Right renal cortex interstitium (tissue), 3 donors: ENCODE data around the gene BORCS5. TPM values are rescaled to one million over a fixed set of nuclear protein-coding genes. Genes with fewer than 3 reads are reported as not detected.
"Not testable (repeated sequence)": the region's sequence is repeated elsewhere in the genome, so short reads cannot be mapped to it uniquely, and the experiment has no call there.

Source experiments
- DNase-seq, 3 donors: peaks; one replicate each; pipeline ENCODE4 v3.0.0-alpha.2; 2013; ENCODE audit warnings: low read depth in 3 of 3, low spot score in 2 of 3
- polyA plus RNA-seq, 3 donors: library from polyadenylated mRNA; unstranded; fragments of 120-200 nt; gene quantifications; one replicate each; pipeline ENCODE4 v1.2.1, GENCODE V29; 2013; ENCODE audit not compliant: insufficient read length in 3 of 3

BORCS5 gene
- polyA plus RNA-seq, 3 donors = 8.4 to 9.4 (median 8.5) TPM

DNA sequence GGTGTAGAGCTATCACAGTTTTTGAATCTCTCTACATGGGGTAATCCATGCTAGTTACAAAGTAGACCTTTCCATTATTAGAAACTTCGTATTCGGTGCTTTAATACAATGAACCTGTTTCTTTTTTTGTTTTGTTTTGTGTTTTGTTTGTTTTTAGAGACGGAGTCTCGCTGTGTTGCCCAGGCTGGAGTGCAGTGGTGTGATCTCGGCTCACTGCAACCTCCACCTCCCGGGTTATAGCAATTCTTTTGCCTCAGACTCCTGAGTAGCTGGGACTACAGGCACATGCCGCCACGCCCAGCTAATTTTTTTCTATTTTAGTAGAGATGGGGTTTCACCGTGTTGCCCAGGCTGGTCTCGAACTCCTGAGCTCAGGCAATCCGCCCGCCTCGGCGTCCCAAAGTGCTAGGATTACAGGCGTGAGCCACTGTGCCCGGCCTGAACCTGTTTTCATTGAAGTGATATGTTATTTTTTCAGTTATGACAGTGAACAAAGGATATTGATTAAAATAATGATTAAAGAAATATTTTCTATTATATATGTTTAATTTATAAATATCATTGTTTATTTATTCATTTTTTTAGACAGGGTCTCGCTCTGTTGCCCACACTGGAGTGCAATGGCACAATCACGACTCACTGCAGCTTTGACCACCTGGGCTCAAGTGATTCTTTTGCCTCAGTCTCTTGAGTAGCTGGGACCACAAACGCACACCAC, 5.3 kb upstream of the BORCS5 start:
- not testable (repeated sequence) for DNase-seq

GRCh38 chr12:12353276-12353675, 3.6 kb upstream of the BORCS5 start:
- no peak for DNase-seq

DNA sequence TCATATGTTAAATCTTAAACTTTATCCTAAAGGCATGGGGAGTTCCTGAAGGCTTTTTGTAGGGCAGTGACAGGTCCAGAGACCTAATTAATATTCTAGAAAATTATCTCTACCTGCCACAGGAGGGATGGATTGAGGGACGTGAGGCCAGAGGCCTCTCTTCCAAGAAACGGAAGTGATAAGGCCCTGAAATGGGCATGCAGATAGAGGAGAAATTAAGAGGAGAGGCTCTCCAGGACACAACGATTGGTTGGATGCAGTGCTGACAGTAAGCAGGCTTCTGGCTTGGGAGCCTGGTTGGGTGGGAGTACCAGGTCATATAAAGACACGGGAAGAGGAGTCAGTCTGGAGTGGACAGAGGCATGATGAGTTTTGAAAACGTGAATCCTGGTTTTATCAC, 3.1 kb upstream of the BORCS5 start:
- DNase-seq = no peak

DNA sequence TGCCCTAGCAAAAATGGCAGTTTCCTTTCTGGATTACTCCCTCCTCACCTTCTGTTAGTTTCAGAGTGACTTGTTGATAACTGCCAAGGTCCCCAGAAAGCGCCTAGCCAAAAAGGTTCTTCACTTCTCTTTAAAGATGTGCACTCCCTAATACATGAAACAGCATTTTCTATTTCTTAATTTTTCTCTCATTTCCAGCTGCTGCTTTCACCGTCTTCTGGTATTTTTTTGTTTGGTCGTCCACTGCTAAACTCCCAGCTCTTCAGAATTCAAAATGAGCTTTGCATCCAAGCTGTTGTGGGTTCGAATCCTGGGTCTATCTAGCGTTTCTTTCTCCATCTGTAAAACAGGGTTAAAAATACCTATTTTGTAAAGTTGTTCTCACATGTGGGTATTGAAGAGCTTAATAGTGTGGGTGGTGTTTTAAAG, 397 bp upstream of the BORCS5 start:
- no peak for DNase-seq

DNA sequence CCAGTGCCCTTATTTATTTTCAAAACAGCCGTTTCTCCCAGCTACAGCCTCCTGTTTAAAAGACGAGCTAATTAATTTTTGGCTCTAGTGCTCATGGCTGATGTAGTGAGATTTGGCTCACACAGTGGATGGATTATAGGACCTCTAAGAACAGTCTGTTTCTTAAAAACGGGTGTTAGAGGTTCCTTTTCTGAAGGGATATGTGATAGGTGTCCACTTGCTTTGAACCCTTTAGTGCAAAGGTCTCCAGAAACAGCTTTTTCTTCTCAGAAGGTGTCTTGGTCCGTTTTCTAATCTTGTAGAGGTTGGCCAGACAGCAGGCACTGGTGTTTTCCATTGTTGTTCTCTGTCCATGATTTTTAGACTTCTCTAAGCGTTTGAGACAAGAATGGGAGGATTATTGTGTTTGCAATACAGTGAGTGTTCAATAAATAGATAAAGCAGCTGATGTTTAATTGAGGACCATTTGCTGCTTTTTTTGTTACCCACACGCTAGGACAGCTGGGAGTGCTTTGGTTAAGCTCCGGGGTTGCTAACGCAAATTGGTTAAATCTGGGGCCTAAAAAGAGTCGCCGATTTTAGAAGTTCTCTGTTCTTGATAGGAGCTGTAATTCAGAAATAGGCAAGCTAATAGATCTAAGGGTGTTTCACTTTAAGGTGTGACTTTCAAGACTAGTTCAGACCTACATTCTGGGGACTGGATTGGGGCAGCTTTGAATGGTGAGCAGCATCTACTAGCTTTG, 1.0 kb downstream of the BORCS5 start:
- DNase-seq = no peak

- no peak for DNase-seq
Observed at GRCh38 chr12:12358528-12358927, 1.6 kb downstream of the BORCS5 start.

GRCh38 chr12:12364787-12365445, 8.0 kb downstream of the BORCS5 start:
- DNase-seq = no peak

GRCh38 chr12:12365446-12365802, 8.5 kb downstream of the BORCS5 start:
- no peak for DNase-seq

GRCh38 chr12:12365931-12366431, 9.1 kb downstream of the BORCS5 start:
- DNase-seq = no peak

GRCh38 chr12:12366701-12367481, 10.0 kb downstream of the BORCS5 start:
- no peak for DNase-seq

DNA sequence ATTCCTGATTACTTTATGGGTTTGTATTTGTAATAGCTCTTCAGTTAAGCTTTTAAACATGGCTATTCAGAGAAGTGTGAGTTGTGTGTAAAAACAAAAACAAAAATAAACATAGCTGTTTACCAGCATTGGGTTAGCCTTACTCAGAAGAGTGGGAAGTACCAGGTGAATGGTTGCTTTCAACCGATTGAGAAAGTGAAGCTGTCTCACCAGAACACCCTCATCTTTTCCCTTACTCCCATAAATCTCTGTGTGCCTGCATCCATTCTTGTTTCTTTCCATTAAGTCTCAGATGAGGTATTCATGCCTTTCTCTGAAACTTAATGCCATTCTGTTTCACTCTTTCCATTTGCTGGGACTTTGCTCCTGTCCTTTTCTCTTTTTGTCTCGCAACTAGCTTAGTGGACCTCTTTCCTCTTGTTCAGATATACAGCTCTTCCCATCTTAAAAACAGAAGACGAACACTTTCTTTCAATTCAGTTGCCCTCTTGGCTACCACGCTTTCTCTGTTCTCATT, 10.7 kb downstream of the BORCS5 start:
- DNase-seq = no peak

GRCh38 chr12:12372946-12373722, 16.3 kb downstream of the BORCS5 start:
- DNase-seq = no peak

GRCh38 chr12:12376646-12377448, 20.0 kb downstream of the BORCS5 start:
- peak in 2 of 3 donors; percentile 52 to 57 for DNase-seq

DNA sequence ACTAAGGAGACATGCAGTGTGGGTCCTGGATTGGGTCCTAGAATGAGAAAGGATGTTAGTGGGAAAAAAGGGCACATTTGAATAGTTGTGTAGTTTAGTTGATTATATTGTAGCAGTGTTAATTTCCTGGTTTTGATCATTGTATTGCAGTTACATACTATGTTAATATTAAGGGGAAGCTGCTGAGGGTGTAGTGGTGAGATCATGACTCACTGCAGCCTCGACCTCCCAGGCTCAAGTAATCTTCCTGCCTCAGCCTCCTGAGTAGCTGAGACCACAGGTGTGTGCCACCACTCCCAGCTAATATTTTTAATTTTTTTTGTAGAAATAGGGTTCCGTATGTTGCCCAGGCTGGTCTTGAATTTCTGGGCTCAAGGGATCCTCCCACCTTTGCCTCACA, 21.7 kb downstream of the BORCS5 start:
- DNase-seq = no peak

DNA sequence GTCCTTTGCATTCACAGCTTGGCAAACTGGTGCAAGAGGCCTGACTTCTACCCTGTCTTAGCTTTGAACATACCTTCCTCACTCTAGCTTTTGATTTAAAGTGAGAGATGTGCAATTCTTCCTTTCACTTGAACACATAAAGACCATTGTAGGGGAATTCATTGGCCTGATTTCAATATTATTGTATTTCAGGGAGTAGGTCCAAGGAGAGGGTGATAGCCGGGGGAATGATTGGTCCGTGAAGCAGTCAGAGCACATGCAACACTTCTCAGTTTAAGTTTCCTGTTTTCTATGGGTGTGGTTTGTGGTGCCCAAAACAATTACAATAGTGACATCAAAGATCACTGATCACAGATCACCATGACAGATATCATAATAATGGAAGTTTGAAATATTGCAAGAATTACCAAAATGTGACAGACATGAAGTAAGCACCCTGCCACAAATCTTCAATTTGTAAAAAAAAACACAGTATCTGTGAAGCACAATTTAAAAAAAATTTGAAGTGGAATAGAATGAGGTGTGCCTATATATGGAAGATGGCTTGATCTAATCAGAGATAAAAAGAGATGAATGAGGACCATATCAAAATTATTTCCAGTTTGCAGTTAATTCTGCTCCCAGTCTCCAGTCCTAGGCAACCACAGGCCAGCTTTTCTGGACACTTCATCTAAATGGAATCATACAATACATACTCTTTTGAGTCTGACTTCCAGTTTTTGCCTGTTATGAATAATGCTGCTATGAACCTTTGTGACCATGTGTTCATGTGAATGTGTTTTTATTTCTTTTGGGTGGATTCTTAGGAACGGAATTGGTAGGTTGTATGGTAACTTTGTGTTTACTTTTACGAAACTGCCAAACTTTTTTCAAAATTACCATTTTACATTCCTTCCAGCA, 23.2 kb downstream of the BORCS5 start:
- DNase-seq = no peak

- no peak for DNase-seq
Observed at GRCh38 chr12:12380949-12381593, 24.2 kb downstream of the BORCS5 start.

DNA sequence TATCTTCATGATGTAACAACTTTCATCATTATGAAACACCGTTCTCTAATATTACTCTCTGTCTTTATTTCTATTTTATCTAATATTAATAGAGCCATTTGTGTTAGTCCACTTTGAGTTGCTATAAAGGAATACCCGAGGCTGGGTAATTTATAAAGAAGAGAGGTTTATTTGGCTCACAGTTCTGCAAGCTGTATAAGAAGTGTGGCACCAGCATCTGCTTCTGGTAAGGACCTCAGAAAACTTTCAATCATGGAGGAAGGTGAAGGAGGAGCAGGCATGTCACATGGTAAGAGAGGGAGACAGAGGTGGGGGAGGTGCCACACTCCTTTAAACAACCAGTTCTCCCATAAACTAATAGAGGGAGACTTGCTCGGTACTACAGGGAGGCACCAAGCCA, 25.1 kb downstream of the BORCS5 start:
- no peak for DNase-seq
